HG03135 (cell line): ENCODE measurements around the gene TEKT5.
"Not testable (repeated sequence)": the region's sequence is repeated elsewhere in the genome, so short reads cannot be mapped to it uniquely, and the experiment has no call there.

ENCODE experiments used
- ATAC-seq: cut with Tn5 transposase; IDR thresholded peaks from one replicate; pipeline ENCODE4 v1.9.1; 2021; ENCODE audit warnings: mild to moderate bottlenecking, moderate library complexity; ENCODE audit not compliant: unreplicated experiment

TEKT5 gene

DNA sequence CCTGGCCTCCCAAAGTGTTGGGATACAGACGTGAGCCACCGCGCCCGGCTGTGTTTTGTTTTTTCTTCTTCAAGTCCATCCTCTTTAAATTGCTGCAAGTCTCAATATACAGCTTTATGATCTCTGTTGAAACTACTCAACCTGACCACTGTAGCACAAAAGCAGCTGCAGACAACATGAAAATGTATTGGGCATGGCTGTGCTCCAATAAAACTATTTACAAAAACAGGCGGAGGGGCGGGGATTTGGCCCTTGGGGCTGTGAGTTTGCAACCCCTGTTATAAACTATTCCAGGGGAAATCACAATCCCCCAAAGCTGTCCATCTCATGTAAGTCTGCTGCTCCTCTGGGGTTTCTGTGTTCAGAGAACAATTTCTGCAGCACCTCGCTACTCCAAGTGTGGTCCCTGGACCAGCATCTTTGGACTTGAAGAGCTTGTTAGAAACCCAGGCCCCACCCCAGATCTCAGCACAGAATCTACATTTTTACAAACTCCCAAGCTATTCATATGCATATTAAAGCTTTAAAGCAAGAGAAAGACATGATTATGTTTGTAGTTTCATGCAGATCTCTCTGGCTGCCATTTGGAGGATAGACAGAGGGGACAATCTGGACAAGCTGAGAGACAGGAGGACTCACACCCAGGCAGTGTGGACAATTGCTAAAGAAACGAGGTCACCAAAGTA, 33.6 kb downstream of the TEKT5 start:
- ATAC-seq = no peak

DNA sequence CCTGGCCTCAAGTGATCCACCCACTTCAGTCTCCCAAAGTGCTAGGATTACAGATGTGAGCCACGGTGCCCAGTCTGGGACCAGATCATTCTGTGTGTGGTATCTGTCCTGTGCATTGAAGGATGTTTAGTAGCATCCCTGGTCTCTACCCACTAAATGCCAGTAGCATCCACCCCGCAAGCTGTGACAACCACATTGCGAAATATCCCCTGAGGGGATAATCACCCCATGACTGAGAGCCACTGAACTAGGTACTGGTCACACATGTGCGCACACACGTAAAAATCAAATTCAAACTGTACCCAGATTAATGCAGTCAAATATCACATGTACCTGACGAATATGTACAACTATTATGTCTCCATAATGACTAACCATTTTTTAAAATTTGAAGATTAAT, 35.8 kb downstream of the TEKT5 start:
- no peak for ATAC-seq

DNA sequence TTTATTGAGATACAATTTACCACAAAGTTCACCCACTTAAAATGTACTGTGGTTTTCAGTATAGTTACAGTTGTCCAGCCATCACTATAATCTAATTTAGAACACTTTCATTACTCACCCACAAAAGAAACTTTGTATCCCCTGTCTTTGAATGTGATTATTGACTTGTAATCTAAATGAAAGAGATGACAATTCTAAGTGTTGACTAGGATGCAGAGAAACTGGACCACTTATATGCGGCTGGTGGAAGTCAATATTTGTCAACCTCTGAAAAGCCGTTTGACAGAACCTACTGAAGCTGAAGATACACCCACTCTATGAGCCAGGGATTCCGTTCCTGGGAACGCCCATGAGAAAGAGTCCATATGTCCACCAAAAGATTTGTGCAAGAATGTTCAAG, 36.8 kb downstream of the TEKT5 start:
- no peak for ATAC-seq

DNA sequence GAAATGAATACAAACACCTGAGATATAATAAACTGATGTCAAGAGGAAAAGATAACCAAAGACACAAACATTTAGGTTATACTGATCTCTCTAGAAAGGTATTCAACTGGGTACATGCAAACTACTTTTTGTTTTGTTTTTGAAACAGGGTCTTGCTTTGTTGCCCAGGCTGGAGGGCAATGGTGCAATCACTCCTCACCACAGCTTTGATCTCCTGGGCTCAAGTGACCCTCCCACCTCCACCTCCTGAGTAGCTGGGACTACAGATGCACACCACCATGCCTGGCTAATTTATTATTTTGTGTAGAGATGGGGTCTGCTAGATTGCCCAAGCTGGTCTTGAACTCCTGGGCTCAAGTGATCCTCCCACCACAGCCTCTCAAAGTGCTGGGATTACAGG, 38.1 kb downstream of the TEKT5 start:
- ATAC-seq = no peak

DNA sequence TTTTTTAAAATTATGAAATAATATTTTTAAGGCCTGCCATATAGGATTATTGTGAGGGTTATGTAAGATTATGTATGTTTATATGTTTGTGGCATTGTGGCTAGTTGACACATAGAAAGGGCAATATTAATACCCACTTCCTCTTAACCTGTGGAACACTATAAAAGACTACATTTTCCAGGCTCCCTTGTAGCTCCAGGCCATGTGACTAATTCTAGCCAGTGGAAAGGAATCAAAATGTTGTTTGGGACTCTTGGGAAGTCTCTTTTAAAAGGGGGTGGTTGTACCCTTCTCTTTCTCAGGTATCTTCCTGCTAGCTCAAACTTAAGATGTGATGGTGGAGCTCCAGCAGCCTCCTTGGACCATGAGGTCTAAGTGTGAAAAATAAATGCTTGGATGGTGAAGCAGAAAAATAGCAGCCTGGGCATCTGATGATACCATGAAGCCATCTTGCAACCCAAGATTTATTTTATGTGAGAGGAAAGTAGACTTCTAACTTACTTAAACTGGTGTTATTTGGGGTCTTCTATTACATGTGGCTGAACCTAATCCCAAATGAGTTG, 39.2 kb downstream of the TEKT5 start:
- ATAC-seq = no peak

DNA sequence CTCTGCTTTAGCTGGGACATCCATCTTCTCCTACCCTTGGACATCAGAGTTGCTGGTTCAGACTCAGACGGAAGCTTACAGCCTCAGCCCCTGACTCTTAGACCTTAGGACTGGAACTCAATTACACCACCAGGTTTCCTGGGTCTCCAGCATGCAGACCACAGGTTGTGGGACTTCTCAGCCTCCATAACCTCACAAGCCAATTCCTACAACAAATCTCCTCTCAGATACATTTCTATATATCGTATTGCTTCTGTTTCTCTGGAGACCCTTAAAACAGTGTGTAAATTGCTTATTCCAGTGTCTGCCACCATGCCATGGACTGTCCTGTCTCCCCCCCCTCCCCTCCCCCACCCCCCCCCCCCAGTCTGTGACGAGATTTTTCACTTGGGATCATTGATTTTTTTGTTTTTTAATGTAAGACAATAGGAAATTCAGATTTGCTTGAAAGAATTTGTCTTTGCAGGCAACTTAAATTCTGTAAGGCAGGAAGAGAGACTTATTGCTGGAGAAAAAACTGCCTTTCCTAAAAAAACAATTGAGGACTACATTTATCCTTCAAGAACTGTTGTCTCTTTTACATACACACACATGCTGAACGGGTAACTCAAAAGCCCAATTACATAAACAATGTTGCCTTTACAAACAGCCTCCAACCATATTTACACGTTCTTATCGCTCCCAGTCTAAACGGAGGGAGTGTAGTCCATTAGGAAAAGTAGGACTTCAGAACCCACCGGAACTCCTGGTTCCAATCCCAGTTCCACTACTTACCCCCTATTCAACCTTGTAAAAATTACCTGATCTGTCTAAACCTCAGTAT, 39.9 kb downstream of the TEKT5 start:
- no peak for ATAC-seq

DNA sequence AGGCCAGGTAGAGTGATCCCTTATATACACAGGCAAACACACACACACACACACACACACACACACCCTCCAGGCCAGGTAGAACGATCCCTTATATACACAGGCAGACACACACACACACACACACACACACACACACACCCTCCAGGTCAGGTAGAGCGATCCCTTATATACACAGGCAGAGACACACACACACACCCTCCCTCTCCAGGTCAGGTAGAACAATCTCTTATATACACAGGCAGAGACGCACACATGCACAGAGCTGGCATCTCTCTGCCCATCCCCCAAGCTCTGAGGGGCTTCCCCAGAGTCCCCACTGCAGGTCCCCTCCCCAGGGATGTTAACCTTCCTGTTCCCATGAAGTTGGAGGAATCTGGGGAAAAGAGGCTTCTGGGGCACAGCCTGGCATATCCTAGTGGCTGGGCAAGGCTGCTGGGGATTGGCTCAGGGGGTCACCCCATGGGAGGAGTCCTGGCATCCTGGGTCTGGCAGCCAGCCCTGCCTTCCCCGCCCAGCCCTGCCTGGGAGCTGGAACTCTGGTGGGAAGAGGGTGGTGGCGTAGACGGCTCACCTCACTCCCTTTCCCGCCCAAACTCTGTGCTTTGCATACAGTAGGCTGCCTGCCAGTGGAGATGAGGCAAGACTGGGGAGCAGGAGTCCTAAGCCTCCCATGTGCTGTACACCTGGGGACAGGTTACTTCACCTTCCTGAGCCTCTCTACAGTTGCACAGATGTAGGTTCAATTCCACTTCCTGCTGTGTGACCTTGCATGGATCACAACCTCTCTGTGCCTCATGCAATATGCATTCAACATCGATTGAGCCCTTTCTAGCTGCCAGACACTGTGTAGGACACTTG, 41.8 kb downstream of the TEKT5 start:
- ATAC-seq = no peak

DNA sequence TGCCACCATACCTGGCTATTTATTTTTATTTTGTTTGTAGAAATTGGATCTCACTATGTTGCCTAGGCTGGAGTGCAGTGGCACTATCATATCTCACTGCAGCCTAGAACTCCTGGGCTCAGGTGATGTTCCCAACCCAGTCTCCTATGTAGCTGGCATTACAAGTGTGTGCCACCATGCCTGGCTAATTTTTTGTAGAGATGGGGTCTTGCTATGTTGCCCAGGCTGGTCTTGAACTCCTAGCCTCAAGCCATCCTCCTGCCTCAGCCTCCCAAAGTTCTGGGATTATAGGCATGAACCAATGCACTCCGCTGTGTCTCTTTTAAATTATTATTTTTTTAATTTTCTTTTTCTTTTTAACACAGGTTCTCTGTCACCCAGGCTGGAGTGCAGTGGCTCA, 45.6 kb downstream of the TEKT5 start:
- not testable (repeated sequence) for ATAC-seq

DNA sequence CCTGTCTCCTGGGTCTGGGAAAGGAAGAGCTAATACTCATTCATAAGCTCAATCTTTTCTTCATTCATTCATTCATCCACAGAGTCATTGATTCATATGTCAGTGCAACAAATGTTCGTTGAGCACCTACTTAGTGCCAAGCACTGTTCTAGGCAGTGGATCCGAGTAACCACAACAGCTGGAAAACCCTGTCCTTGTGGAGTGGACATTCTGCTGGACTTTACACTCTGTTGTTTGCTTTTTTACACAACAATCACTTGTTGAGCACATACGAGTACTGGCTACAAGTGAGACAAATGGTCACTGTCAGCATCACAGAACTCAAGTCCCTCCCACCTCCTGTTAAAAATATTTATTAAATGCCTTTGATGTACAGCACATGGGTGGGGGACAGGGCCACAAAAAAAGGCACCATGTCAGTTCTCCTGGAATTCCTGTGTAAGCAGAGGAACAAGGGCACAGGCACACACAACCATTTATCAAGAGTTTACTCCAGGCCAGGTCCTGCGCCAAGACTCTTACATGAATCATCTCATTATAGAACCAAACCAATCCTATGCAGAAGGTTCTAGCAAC, 46.9 kb downstream of the TEKT5 start:
- ATAC-seq = no peak

DNA sequence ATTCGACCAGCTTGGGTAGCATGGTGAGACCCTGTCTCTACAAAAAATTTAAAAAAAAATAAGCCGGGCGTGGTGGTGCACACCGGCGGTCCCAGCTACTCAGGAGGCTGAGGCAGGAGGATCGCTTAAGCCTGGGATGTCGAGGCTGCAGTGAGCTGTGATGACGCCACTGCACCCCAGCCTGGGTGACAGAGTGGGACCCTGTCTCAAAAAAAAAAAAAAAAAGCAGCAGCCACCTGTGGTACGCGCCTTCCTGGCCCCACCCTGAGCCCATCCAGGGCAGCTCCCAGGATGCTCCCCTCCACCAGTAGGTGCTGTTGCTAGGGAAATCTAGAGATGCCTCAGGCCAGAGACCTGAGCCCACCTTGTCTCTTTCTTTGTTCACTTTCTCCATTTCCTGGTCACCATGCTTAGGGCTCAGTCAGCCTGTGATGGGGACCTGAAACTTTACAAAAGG, 47.4 kb downstream of the TEKT5 start:
- no peak for ATAC-seq

DNA sequence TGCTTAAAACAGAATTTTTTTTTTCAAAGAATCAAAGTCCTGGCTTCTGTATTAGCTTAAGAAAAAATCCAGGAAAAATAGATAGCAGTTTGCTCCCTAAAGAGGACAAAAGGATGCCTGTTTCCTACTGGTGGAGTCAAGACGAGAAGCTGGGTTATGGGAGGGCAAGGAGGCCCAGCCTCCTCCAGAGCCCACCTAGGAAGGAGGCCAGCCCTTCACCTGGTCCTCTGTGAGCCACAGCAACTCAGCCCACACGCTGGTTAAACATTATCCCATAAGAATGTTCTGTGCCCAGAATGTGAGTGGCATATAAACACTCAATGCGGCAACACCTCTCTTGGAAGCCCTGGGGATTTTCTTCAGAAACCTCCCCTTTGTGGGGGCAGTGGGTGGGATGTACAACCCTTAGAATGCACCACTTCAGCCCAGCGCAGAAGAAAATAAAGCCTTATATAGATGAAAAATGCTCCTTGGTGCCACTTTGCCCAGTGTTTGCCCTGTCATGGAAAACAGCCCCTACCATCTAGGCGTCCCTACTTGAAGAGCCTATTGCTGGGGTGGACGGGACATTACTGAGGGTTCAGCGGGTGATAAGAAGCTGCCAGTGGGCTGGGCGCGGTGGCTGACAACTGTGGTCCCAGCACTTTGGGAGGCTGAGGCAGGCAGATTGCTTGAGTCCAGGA, 48.0 kb downstream of the TEKT5 start:
- no peak for ATAC-seq

DNA sequence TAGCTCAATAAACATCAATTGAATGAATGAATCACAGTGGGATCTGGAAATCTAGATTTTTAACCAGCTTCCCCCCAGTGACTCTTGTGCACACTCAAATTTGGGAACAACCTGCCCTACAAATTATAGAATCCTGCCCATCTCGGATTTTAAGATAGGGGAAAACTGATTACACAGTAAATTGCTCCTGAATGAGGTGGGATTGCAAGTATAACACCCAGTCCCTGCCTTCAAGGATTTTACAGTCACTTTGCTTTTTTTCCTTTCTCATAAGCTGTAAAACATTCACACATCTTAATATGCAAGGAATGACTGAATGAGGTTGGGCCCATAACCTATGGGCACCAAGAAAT, 48.5 kb downstream of the TEKT5 start:
- no peak for ATAC-seq

DNA sequence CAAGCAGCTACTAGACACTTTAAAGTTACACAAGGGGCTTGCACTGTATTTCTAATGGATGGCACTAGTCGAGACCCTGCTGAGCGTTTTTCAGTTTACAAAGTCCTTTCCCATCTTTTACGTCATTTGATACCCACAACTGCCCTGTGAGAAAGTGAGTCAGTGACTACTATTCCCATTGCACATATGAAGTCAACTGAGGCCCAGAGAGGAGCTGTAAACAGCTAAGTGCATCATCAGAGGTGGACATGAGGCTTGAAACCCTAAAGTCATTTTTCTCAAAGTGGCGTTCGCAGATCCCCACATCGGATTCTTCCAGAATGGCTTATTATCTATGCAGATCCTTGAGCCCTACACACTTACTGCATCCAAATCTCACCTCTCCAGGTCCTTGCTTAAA, 50.6 kb downstream of the TEKT5 start:
- no peak for ATAC-seq

DNA sequence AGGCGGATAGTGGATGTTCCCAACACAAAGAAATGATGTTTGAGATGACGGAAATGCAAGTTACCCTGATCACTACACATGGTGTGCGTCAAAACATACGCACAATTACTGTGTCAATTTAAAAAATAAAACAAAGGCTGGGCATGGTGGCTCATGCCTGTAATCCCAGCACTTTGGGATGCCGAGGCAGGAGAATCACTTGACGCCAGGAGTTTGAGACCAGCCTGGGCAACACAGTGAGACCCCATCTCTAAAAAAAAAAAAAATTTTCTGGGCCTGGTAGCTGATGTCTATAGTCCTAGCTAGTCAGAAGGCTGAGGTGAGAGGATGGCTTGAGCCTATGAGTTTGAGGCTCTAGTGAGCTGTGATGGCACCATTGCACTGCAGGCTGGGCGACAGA, 51.8 kb downstream of the TEKT5 start:
- no peak for ATAC-seq

DNA sequence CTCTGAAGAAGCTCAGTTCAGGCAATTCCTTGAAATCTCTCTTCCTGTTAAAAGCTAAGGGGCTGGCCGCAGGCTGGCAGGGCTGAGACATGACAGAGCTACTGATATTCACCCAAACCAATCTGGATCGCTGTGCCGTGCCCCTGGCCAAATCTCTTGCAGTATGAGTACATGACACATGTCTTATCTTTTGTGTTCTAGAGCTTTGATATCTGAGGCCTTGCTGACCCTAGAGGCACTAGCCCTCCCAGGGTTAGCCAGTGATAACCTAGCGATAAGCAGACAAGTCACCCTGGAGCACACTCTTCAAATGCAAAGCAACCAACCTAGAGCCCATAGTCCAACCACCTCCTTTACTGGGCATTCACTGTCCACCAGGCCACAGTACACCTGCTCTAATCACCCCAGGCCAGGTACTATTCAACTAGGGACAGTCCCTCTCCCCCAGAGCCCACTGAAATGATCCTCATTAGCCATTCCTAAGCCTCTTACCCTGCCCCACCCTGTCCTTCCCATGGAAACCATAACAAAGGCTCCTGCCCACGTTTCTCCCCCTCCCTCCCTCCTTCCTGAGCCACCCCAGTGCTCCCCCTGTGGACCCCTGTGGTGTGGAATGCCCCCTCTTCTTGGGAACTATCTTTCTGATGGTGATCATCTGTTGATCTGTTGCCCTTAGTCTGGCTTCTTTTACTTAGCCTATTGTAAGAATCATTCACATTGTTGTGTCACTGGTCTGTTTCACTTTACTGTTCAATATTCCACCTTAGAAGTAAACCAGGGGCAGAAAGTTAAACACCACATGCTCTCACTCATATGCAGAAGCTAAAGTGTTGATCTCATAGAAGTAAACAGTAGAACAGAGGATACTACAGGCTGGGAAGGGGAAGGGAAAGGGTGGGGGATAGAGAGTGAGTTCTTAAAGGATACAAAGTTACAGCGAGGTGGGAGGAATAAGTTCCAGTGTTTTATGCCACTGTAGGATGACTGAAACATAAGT, 52.5 kb downstream of the TEKT5 start:
- ATAC-seq = no peak

DNA sequence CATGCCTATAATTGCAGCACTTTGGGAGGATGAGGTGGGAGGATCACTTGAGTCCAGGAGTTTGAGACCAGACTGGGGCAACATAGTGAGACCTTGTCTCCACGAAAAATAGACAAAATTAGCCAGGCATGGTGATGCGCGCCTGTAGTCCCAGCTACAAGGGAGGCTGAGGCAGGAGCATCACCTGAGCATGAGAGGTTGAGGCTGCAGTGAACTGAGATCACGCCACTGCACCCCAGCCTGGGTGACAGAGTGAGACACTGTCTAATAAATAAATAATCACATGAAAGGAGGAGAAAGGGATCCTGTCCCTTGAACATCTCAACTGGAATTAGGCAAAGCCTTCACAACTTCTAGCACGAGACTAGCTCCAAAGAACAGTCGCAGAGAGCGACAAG, 53.2 kb downstream of the TEKT5 start:
- ATAC-seq = no peak

DNA sequence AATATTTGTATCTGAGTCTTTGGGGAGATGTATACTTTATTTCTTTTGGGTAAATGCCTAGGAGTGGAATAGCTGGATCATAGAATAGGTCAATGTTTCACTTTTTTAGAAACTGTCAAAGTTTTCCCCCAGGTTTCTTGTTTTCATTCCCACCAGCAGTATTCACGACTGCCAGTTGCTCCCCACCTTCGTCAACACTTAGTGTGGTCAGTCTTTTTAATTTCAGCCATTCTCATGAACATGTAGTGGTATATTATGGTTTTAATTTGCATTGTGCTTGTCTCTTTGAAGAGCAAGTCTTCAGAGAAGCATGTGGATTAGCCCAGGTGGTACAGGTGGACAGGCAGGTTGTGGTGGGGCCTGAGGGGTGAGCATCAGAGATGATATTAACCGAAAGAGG, 53.8 kb downstream of the TEKT5 start:
- no peak for ATAC-seq

DNA sequence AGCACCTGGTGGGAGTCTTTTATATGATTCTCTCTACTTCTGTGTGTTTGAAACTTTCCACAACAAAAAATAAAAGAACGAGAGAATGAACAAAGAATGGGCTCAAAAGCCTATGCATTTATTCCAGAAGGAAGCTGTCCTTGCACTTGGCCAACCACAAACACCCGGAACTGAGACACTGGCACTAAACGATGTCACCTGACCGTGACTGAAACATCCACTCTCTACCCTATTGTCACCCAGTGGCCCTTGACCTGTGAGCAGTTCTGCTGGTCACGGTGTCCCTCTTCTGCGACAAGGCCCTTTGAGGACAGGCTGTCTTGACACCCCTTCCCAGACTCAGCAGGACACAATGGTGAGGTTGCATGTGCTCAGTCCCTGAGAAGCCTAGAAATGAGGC, 56.6 kb downstream of the TEKT5 start:
- ATAC-seq = no peak

DNA sequence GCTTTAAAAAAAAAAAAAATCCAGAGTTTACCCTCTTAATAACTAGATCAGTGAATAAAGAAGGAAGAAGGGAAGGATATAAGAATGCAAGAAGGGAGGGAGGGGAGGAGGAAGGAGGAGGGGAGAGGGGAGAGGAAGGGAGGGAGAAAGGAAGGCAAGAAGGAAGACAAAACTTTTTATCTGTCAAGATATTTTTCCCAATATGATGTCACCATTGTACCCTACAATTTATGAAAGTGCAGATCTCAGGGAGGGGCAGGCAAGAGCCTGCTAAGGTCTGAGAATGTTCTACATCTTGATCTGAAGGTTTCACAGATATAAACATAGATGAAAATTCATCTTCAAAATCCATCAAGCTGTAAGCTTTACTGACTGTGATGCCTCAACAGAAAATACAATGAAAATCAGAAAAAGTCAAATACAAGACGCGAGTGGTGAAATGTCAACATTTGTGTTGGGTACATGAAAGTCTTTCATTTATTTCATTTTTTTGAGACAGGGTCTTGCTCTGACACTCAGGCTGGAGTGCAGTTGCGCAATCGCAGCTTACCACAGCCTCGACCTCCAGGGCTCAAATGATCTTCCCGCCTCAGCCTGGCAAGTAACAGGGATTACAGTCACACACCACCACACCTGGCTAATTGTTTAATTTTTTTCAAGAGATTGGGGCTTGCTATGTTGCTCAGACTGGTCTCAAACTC, 57.2 kb downstream of the TEKT5 start:
- ATAC-seq = no peak
